Ovary (tissue), 9 donors: Measurements from ENCODE around the gene KRT2. TPM values are rescaled to one million over a fixed set of nuclear protein-coding genes. Genes with fewer than 3 reads are reported as not detected.

Experiments
- DNase-seq, 5 donors: peaks; one replicate each; pipeline ENCODE4 v3.0.0-alpha.2; 2019 to 2020
- H3K27ac ChIP-seq, 2 donors: fragments of 200-600 bp; one replicate each; pipeline versions ENCODE4 v1.5.1 to v1.8.0; 2019 to 2022
- H3K27me3 ChIP-seq: fragments of 200-600 bp; one replicate; pipeline ENCODE4 v1.8.0; 2022
- H3K36me3 ChIP-seq: fragments of 200-600 bp; sonication (generic); one replicate; pipeline ENCODE4 v1.5.1; 2019
- H3K4me1 ChIP-seq: one replicate; pipeline ENCODE4 v1.8.1; 2013; ENCODE audit warnings: mild to moderate bottlenecking, moderate library complexity; ENCODE audit not compliant: insufficient read depth
- H3K4me3 ChIP-seq: fragments of 200-600 bp; sonication (generic); one replicate; pipeline ENCODE4 v1.5.1; 2017
- H3K9me3 ChIP-seq, 2 donors: fragments of 200-600 bp in 1 of 2; sonication (generic) in 1 of 2; one replicate each; pipeline versions ENCODE4 v1.5.1 to v1.8.1; 2013 to 2019; ENCODE audit warnings: mild to moderate bottlenecking in 1 of 2, moderate library complexity in 1 of 2
- EP300 ChIP-seq: sonication (generic); formaldehyde crosslinking; IDR thresholded peaks from one replicate; pipeline ENCODE4 v1.6.1; 2017; ENCODE audit warnings: antibody characterized with exemption
- POLR2A ChIP-seq: fragments of 450-650 bp; IDR thresholded peaks from one replicate; pipeline ENCODE4 v1.6.1; 2017; ENCODE audit warnings: antibody characterized with exemption, mild to moderate bottlenecking, moderate library complexity
- WGBS, 3 donors: extraction: QIAGEN DNeasy Blood & Tissue Kit in 1 of 3; methylation state at CpG; one replicate each; pipeline versions ENCODE4 v1.1.5 to v1.1.7; 2013 to 2017; 5-methylcytosine and 5-hydroxymethylcytosine counted together
- intact Hi-C, 4 donors: fragments of 100-400 bp; cut with DNase I; formaldehyde crosslinking; loops; one replicate each; pipeline versions ENCODE4 v1.11.0 to v1.15.1; 2022 to 2023
- polyA plus RNA-seq, 2 donors: library from polyadenylated mRNA; stranded (reverse); fragments of 200-250 nt in 1 of 2; fragments of 350-450 nt in 1 of 2; fragmentation: Illumina TruSeq in 1 of 2; extraction: RNeasy Lipid Tissue Mini Kit (QIAGEN cat#74804) in 1 of 2; gene quantifications; one replicate each; pipeline ENCODE4 v1.2.3, GENCODE V29; 2013 to 2014
- total RNA-seq, 7 donors: library from RNA; depleted of rRNA in 2 of 7; stranded (reverse); fragments of >200 nt in 2 of 7; fragmentation: NEBNext Ultra II Directional in 3 of 7; extraction: Animal tissue kit (Norgen Biotek cat#: 25700) in 3 of 7; gene quantifications; one replicate each; pipeline versions ENCODE4 v1.1.0 to v1.2.4, GENCODE V29; 2016 to 2023
- TF ChIP-seq, protein P1 (sequence below), 3 donors: fragments of 450-650 bp in 2 of 3; fragments of 200-600 bp in 1 of 3; IDR thresholded peaks; one replicate each; pipeline versions ENCODE4 v1.5.1 to v1.8.0; 2016 to 2022; ENCODE audit warnings: antibody characterized with exemption in 3 of 3, mild to moderate bottlenecking in 1 of 3
- donor health status: DM: no; HTN: no; CAD: no; lungs with moderate emphysema.
- donor health status: DM: no; HTN: no; CAD: no.
- donor health status: Bipolar disorder and iron deficiency.
- donor health status: DM: yes; HTN: yes; CAD: no.
- donor health status: DM: no; HTN: no; CAD: no.
- donor health status: DM: yes; HTN: yes; CAD: no.

Gene KRT2
- total and polyA plus RNA-seq, 9 donors: not detected

DNA sequence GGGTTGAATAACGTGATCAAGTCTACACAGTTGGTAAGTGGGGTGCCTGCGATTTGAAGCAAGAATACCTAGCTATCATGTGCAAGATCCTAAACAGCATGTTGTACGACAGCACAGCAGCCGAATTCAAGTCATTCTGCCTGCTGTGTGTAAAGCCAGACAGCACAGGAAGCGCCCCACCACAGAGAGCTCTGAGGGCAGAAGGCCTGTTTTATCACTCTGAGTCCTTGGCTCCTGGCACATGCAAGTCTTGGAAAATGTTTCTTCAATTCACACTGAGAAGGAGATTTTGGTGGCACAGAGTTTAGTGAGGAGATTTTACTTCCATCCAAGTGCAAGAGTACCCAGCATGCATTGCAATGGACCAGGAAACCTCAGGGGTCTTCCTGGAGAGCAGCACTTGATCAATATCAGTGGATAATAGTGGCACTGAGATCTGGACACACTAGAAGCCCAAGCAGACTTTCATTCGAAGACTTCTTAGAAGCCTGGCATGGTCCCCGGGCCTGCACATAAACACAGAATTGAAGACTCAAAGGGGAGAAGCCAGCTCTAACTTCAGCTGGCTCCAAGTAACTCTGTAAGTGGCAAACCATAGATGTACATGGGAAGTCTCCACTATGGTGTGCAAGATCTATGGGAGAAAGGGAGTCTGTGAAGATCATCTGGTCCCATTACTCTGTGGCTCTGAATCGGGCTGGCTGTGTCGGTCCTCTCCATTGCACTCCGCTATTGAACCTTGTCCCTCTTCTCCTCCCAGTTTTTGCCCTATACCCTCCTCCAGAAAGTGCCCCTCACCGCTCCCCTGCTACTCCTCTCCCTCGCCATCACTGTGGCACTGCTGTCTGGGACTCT is 29.7 kb upstream of the KRT2 start:
- intact Hi-C loops: no loop called here
- H3K4me3 ChIP-seq: no peak overlapping the region
- no peaks in the 10 kb centered on the region for H3K4me1 ChIP-seq
- no peak overlapping the region for H3K27ac ChIP-seq
- DNase-seq: no peak
- H3K9me3 ChIP-seq: no peaks in the 10 kb centered on the region
- WGBS, 3 donors: 77 to 79% (median 79%) methylated on average over 12 of the region's 12 CpGs
- no peaks in the 10 kb centered on the region for H3K27me3 ChIP-seq
- TF ChIP-seq POLR2A: no peak
- TF ChIP-seq, protein P1, sequence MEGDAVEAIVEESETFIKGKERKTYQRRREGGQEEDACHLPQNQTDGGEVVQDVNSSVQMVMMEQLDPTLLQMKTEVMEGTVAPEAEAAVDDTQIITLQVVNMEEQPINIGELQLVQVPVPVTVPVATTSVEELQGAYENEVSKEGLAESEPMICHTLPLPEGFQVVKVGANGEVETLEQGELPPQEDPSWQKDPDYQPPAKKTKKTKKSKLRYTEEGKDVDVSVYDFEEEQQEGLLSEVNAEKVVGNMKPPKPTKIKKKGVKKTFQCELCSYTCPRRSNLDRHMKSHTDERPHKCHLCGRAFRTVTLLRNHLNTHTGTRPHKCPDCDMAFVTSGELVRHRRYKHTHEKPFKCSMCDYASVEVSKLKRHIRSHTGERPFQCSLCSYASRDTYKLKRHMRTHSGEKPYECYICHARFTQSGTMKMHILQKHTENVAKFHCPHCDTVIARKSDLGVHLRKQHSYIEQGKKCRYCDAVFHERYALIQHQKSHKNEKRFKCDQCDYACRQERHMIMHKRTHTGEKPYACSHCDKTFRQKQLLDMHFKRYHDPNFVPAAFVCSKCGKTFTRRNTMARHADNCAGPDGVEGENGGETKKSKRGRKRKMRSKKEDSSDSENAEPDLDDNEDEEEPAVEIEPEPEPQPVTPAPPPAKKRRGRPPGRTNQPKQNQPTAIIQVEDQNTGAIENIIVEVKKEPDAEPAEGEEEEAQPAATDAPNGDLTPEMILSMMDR (IDR thresholded peaks at IDR 0.05): no peak
- TF ChIP-seq EP300: no peak
- no peaks in the 10 kb centered on the region for H3K36me3 ChIP-seq

DNA sequence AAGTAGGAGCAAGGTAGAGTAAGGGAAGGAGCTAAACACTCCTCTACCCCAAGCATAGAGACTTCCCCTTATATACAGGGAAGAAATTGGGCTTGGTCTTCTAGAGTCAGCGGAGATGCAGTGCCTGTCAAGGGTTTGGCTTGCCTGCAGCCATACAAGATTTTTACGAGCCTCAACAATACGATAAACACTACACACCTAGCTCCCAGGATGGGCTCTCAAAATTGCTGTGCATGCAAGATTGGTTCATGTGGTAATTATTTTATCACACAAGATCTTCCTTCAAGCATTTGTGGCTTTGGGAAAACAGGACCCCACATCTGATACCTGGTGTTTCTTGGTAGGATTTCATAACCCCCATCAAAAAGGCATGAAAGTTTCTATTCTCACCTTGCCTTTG is 28.4 kb upstream of the KRT2 start, which contains the start of gene KRT1:
KRT1 (minus strand) TSS at position 45 of the 400 bp plus-strand sequence. CDS start 59 bp downstream, outside the sequence.
- H3K27me3 ChIP-seq: no peaks in the 10 kb centered on the region
- no peaks in the 10 kb centered on the region for H3K4me1 ChIP-seq
- TF ChIP-seq EP300 (no peak), POLR2A (no peak)
- TF ChIP-seq, protein P1 (IDR thresholded peaks at IDR 0.05): no peak
- WGBS, 3 donors: 82 to 91% (median 83%) methylated on average over 3 of the region's 3 CpGs
- DNase-seq: no peak
- no peak within 1 kb of the TSS for H3K27ac ChIP-seq
- intact Hi-C loops: no loop called here
- no peaks in the 10 kb centered on the region for H3K36me3 ChIP-seq
- no peaks in the 10 kb centered on the region for H3K9me3 ChIP-seq
- H3K4me3 ChIP-seq: no peak within 1 kb of the TSS

- 83 to 89% (median 85%) methylated on average over 5 of the region's 5 CpGs for WGBS, 3 donors
- TF ChIP-seq POLR2A: no peak
- no peak for TF ChIP-seq EP300
- TF ChIP-seq, protein P1 (IDR thresholded peaks at IDR 0.05): no peak
- no peaks in the 10 kb centered on the region for H3K36me3 ChIP-seq
- H3K4me1 ChIP-seq: no peaks in the 10 kb centered on the region
- no peaks in the 10 kb centered on the region for H3K9me3 ChIP-seq
- intact Hi-C loops: no loop called here
- H3K4me3 ChIP-seq: no peak overlapping the region
- no peak for DNase-seq
- H3K27ac ChIP-seq: no peak overlapping the region
- H3K27me3 ChIP-seq: no peaks in the 10 kb centered on the region
Observed at GRCh38 chr12:52679875-52680274, 27.9 kb upstream of the KRT2 start.

GRCh38 chr12:52677671-52678070 is 25.7 kb upstream of the KRT2 start:
- intact Hi-C loops: no loop called here
- no peak for DNase-seq
- H3K27me3 ChIP-seq: no peaks in the 10 kb centered on the region
- TF ChIP-seq POLR2A: no peak
- TF ChIP-seq, protein P1 (IDR thresholded peaks at IDR 0.05): no peak
- no peak for TF ChIP-seq EP300
- no peaks in the 10 kb centered on the region for H3K4me1 ChIP-seq
- H3K27ac ChIP-seq: no peak overlapping the region
- H3K9me3 ChIP-seq: no peaks in the 10 kb centered on the region
- H3K4me3 ChIP-seq: no peak overlapping the region
- WGBS, 3 donors: 75 to 83% (median 82%) methylated on average over 1 of the region's 1 CpG
- H3K36me3 ChIP-seq: no peaks in the 10 kb centered on the region
